MM.1S (cell line): Measurements from ENCODE around the gene STK39.
A peak's percentile ranks its signal among the peaks of the same experiment; 100 is the strongest.
"Not testable (repeated sequence)": the region's sequence is repeated elsewhere in the genome, so short reads cannot be mapped to it uniquely, and the experiment has no call there.

Experiments
- DNase-seq: peaks from one replicate; pipeline ENCODE4 v3.0.0-alpha.2; 2015
- H2AFZ ChIP-seq: fragments of 300-600 bp; sonication (generic); 2 replicates; pipeline ENCODE4 v1.6.0; 2016; ENCODE audit warnings: antibody characterized with exemption, low read length
- H3F3A ChIP-seq: fragments of 300-600 bp; sonication (generic); 2 replicates; pipeline ENCODE4 v1.6.1; 2016; ENCODE audit warnings: mild to moderate bottlenecking, antibody characterized with exemption, low read length, moderate library complexity, mixed read lengths; ENCODE audit not compliant: insufficient read depth
- H3K27ac ChIP-seq: fragments of 300-600 bp; sonication (generic); 2 replicates; pipeline ENCODE4 v1.5.1; 2016; ENCODE audit warnings: mild to moderate bottlenecking, low read length
- H3K27me3 ChIP-seq: fragments of 300-600 bp; sonication (generic); replicated peaks from 2 replicates; pipeline ENCODE4 v1.6.0; 2016; ENCODE audit warnings: low read length; ENCODE audit not compliant: insufficient read depth
- H3K36me3 ChIP-seq: fragments of 300-600 bp; sonication (generic); replicated peaks from 2 replicates; pipeline ENCODE4 v1.6.1; 2016; ENCODE audit warnings: mild to moderate bottlenecking, low read length, mixed read lengths; ENCODE audit not compliant: insufficient read depth
- H3K4me1 ChIP-seq: fragments of 300-600 bp; sonication (generic); 2 replicates; pipeline ENCODE4 v1.6.1; 2016; ENCODE audit warnings: low read length, mixed read lengths
- H3K4me2 ChIP-seq: fragments of 300-600 bp; sonication (generic); 2 replicates; pipeline ENCODE4 v1.6.0; 2016; ENCODE audit warnings: low read depth, low read length
- H3K4me3 ChIP-seq: fragments of 300-600 bp; sonication (generic); 2 replicates; pipeline ENCODE4 v1.5.1; 2016; ENCODE audit warnings: low read length, mixed read lengths
- H3K79me2 ChIP-seq: fragments of 300-600 bp; sonication (generic); 2 replicates; pipeline ENCODE4 v1.6.1; 2016; ENCODE audit warnings: mixed run types, low read length, mixed read lengths
- H3K9ac ChIP-seq: fragments of 300-600 bp; sonication (generic); 2 replicates; pipeline ENCODE4 v1.6.1; 2016; ENCODE audit warnings: low read length, mixed read lengths
- H3K9me2 ChIP-seq: fragments of 300-600 bp; sonication (generic); replicated peaks from 2 replicates; pipeline ENCODE4 v1.6.1; 2016; ENCODE audit warnings: mild to moderate bottlenecking, low read length, mixed read lengths; ENCODE audit not compliant: insufficient read depth
- H3K9me3 ChIP-seq: fragments of 300-600 bp; sonication (generic); replicated peaks from 2 replicates; pipeline ENCODE4 v1.6.1; 2016; ENCODE audit warnings: mild to moderate bottlenecking, low read length, mixed read lengths; ENCODE audit not compliant: insufficient read depth
- H4K20me1 ChIP-seq: fragments of 300-600 bp; sonication (generic); 2 replicates; pipeline ENCODE4 v1.6.1; 2016; ENCODE audit warnings: mild to moderate bottlenecking, low read length, moderate library complexity, mixed read lengths; ENCODE audit not compliant: insufficient read depth
- EZH2 ChIP-seq: fragments of 300-600 bp; sonication (generic); optimal IDR thresholded peaks from 2 replicates; pipeline ENCODE3; 2017; ENCODE audit warnings: low read depth, mild to moderate bottlenecking, antibody characterized with exemption, low read length, mixed read lengths
- EZH2phosphoT487 ChIP-seq: fragments of 300-600 bp; sonication (generic); IDR thresholded peaks from 2 replicates; pipeline ENCODE4 v1.6.1; 2018; ENCODE audit warnings: antibody characterized with exemption, low read length
- TF ChIP-seq, protein P1 (sequence below): fragments of 300-600 bp; sonication (generic); IDR thresholded peaks from 2 replicates; pipeline ENCODE4 v1.5.1; 2016; ENCODE audit warnings: antibody characterized with exemption, low read length, mixed read lengths

STK39 gene

GRCh38 chr2:168127371-168127770 is 120.0 kb downstream of the STK39 start:
- no peak overlapping the region for H2AFZ ChIP-seq
- H4K20me1 ChIP-seq, result no peaks in the 10 kb centered on the region
- H3K4me2 ChIP-seq, result no peak overlapping the region
- no peaks in the 10 kb centered on the region for H3K9me2 ChIP-seq
- H3K9ac ChIP-seq, result no peak overlapping the region
- H3K36me3 ChIP-seq, result no peaks in the 10 kb centered on the region
- H3K9me3 ChIP-seq, result no peaks in the 10 kb centered on the region
- no peak for TF ChIP-seq EZH2phosphoT487
- TF ChIP-seq, protein P1, sequence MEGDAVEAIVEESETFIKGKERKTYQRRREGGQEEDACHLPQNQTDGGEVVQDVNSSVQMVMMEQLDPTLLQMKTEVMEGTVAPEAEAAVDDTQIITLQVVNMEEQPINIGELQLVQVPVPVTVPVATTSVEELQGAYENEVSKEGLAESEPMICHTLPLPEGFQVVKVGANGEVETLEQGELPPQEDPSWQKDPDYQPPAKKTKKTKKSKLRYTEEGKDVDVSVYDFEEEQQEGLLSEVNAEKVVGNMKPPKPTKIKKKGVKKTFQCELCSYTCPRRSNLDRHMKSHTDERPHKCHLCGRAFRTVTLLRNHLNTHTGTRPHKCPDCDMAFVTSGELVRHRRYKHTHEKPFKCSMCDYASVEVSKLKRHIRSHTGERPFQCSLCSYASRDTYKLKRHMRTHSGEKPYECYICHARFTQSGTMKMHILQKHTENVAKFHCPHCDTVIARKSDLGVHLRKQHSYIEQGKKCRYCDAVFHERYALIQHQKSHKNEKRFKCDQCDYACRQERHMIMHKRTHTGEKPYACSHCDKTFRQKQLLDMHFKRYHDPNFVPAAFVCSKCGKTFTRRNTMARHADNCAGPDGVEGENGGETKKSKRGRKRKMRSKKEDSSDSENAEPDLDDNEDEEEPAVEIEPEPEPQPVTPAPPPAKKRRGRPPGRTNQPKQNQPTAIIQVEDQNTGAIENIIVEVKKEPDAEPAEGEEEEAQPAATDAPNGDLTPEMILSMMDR, result no peak
- no peak for TF ChIP-seq EZH2
- no peak overlapping the region for H3K27ac ChIP-seq
- no peaks in the 10 kb centered on the region for H3K27me3 ChIP-seq
- H3K4me1 ChIP-seq, result no peaks in the 10 kb centered on the region
- H3K79me2 ChIP-seq, result no peaks in the 10 kb centered on the region
- no peaks in the 10 kb centered on the region for H3F3A ChIP-seq
- no peak overlapping the region for H3K4me3 ChIP-seq
- no peak for DNase-seq

DNA sequence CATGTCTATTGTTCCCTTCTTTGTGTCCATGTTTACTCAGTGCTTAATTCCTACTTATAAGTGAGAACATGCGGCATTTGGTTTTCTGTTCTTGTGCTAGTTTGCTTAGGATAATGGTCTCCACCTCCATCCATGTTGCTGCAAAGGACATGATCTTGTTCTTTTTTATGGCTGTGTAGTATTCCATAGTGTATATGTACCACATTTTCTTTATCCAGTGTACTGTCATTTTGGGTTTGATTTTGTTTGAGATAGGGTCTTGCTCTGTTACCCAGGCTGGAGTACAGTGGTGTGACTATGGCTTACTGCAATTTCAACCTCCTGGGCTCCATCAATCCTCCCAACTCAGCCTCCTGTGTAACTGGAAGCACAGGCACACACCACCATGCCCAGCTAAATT is 125.2 kb downstream of the STK39 start:
- DNase-seq, H3K4me3 ChIP-seq, H3K79me2 ChIP-seq, H3K36me3 ChIP-seq, H3K9me2 ChIP-seq, H3K27me3 ChIP-seq, H3K9ac ChIP-seq, H3K9me3 ChIP-seq, H2AFZ ChIP-seq, H4K20me1 ChIP-seq: not testable (repeated sequence)
- peaks cover 22% of the 10 kb centered on the region for H3K4me1 ChIP-seq
- H3K27ac ChIP-seq, result peak overlapping the region; percentile 53; the same call in 1 of the 2 replicates
- H3K4me2 ChIP-seq, result peak overlapping the region; percentile 28; the same call in 1 of the 2 replicates
- peaks cover 13% of the 10 kb centered on the region for H3F3A ChIP-seq

- H3K9me2 ChIP-seq, result no peaks in the 10 kb centered on the region
- H2AFZ ChIP-seq, result no peak overlapping the region
- no peak overlapping the region for H3K4me2 ChIP-seq
- no peak overlapping the region for H3K4me3 ChIP-seq
- TF ChIP-seq EZH2phosphoT487, result no peak
- TF ChIP-seq, protein P1, result no peak
- no peak for TF ChIP-seq EZH2
- H3K4me1 ChIP-seq, result peaks cover 22% of the 10 kb centered on the region
- no peaks in the 10 kb centered on the region for H3K9me3 ChIP-seq
- H3K27ac ChIP-seq, result no peak overlapping the region
- no peak overlapping the region for H3K9ac ChIP-seq
- no peaks in the 10 kb centered on the region for H3K79me2 ChIP-seq
- peaks cover 13% of the 10 kb centered on the region for H3F3A ChIP-seq
- H3K27me3 ChIP-seq, result no peaks in the 10 kb centered on the region
- H3K36me3 ChIP-seq, result no peaks in the 10 kb centered on the region
- no peaks in the 10 kb centered on the region for H4K20me1 ChIP-seq
- DNase-seq, result no peak
Observed at GRCh38 chr2:168120730-168121129, 126.7 kb downstream of the STK39 start.

GRCh38 chr2:168120310-168120709 is 127.1 kb downstream of the STK39 start:
- no peak overlapping the region for H3K9ac ChIP-seq
- no peaks in the 10 kb centered on the region for H3K79me2 ChIP-seq

More at GRCh38 chr2:168120310-168120709, 127.1 kb downstream of the STK39 start:
- H3K4me2 ChIP-seq, result no peak overlapping the region
- H3K4me3 ChIP-seq, result no peak overlapping the region
- H3K9me2 ChIP-seq, result no peaks in the 10 kb centered on the region
- no peaks in the 10 kb centered on the region for H4K20me1 ChIP-seq
- peak; percentile 19 for DNase-seq
- H2AFZ ChIP-seq, result no peak overlapping the region
- H3K9me3 ChIP-seq, result no peaks in the 10 kb centered on the region
- no peaks in the 10 kb centered on the region for H3K27me3 ChIP-seq
- H3F3A ChIP-seq, result peaks cover 13% of the 10 kb centered on the region
- no peaks in the 10 kb centered on the region for H3K36me3 ChIP-seq
- H3K4me1 ChIP-seq, result peaks cover 22% of the 10 kb centered on the region
- H3K27ac ChIP-seq, result no peak overlapping the region
- TF ChIP-seq, protein P1, result no peak; the same call in 1 of the 2 replicates
- no peak for TF ChIP-seq EZH2phosphoT487
- TF ChIP-seq EZH2, result no peak
